Neural crest cell (in vitro differentiated cells): ENCODE results near the gene WDR41. TPM values are rescaled to one million over a fixed set of nuclear protein-coding genes. Genes with fewer than 3 reads are reported as not detected.

Source experiments
- DNase-seq: peaks from one replicate; pipeline ENCODE4 v3.0.0; 2021; ENCODE audit warnings: low read depth, mixed read lengths, low spot score
- H3K27ac Mint-ChIP-seq: one replicate; pipeline ENCODE4 v1.8.0; 2021; ENCODE audit warnings: mild to moderate bottlenecking, mixed read lengths; ENCODE audit not compliant: unreplicated experiment
- H3K27me3 Mint-ChIP-seq: 2 replicates; pipeline ENCODE4 v1.8.0; 2021; ENCODE audit warnings: low read depth, mild to moderate bottlenecking, mixed read lengths
- H3K36me3 Mint-ChIP-seq: 2 replicates; pipeline ENCODE4 v1.8.0; 2021; ENCODE audit warnings: low read depth, mild to moderate bottlenecking, mixed read lengths
- H3K4me1 Mint-ChIP-seq: 2 replicates; pipeline ENCODE4 v1.8.0; 2021; ENCODE audit warnings: mixed read lengths
- H3K4me3 Mint-ChIP-seq: one replicate; pipeline ENCODE4 v1.8.0; 2021; ENCODE audit warnings: mild to moderate bottlenecking, mixed read lengths
- H3K9me3 Mint-ChIP-seq: 2 replicates; pipeline ENCODE4 v1.8.0; 2021; ENCODE audit warnings: mixed read lengths
- CTCF ChIP-seq: fragments of 200-600 bp; sonication (generic); conservative IDR thresholded peaks from 2 replicates; pipeline ENCODE4 v1.5.0; 2021; ENCODE audit warnings: antibody characterized with exemption, mild to moderate bottlenecking
- total RNA-seq: library from RNA; stranded (reverse); gene quantifications from 2 replicates; pipeline ENCODE4 v1.2.1, GENCODE V29; 2021

The WDR41 gene
- total RNA-seq, 1 donor from 2014 or later: 57.5 TPM

GRCh38 chr5:77454123-77454522 lies 38.0 kb downstream of the WDR41 start:
- no peak for DNase-seq
- Mint-ChIP-seq H3K36me3 (peaks cover 11% of the 10 kb centered on the region), H3K27ac (no peak overlapping the region), H3K9me3 (no peaks in the 10 kb centered on the region), H3K27me3 (no peaks in the 10 kb centered on the region), H3K4me1 (no peaks in the 10 kb centered on the region), H3K4me3 (no peak overlapping the region)
- TF ChIP-seq CTCF: no peak

- TF ChIP-seq CTCF: no peak
- Mint-ChIP-seq H3K36me3 (peaks cover 22% of the 10 kb centered on the region), H3K4me1 (no peaks in the 10 kb centered on the region), H3K27me3 (no peaks in the 10 kb centered on the region), H3K9me3 (peaks cover 4% of the 10 kb centered on the region), H3K4me3 (no peak overlapping the region), H3K27ac (no peak overlapping the region)
- no peak for DNase-seq
Observed at GRCh38 chr5:77452351-77452750, 39.8 kb downstream of the WDR41 start.

- peak overlapping the region; percentile 29 for H3K27ac Mint-ChIP-seq
Observed at GRCh38 chr5:77449981-77450380, 42.1 kb downstream of the WDR41 start.

GRCh38 chr5:77449277-77449676 lies 42.8 kb downstream of the WDR41 start:
- Mint-ChIP-seq H3K27ac (no peak overlapping the region), H3K4me3 (no peak overlapping the region), H3K4me1 (peaks cover 3% of the 10 kb centered on the region), H3K9me3 (peaks cover 15% of the 10 kb centered on the region), H3K36me3 (peaks cover 47% of the 10 kb centered on the region), H3K27me3 (no peaks in the 10 kb centered on the region)
- TF ChIP-seq CTCF: no peak
- no peak for DNase-seq

More at GRCh38 chr5:77449981-77450380, 42.1 kb downstream of the WDR41 start:
- peaks cover 43% of the 10 kb centered on the region for H3K36me3 Mint-ChIP-seq
- no peak for DNase-seq
- H3K9me3 Mint-ChIP-seq: peaks cover 15% of the 10 kb centered on the region
- H3K27me3 Mint-ChIP-seq: no peaks in the 10 kb centered on the region
- no peak overlapping the region for H3K4me3 Mint-ChIP-seq
- TF ChIP-seq CTCF: no peak
- peaks cover 3% of the 10 kb centered on the region for H3K4me1 Mint-ChIP-seq

GRCh38 chr5:77448831-77449230 lies 43.3 kb downstream of the WDR41 start:
- H3K4me1 Mint-ChIP-seq: peaks cover 3% of the 10 kb centered on the region
- peaks cover 15% of the 10 kb centered on the region for H3K9me3 Mint-ChIP-seq
- TF ChIP-seq CTCF: no peak
- no peak overlapping the region for H3K27ac Mint-ChIP-seq
- H3K36me3 Mint-ChIP-seq: peaks cover 48% of the 10 kb centered on the region
- H3K4me3 Mint-ChIP-seq: no peak overlapping the region
- no peaks in the 10 kb centered on the region for H3K27me3 Mint-ChIP-seq
- no peak for DNase-seq

GRCh38 chr5:77444356-77444755 lies 47.8 kb downstream of the WDR41 start:
- Mint-ChIP-seq H3K4me3 (no peak overlapping the region), H3K36me3 (peaks cover 43% of the 10 kb centered on the region), H3K4me1 (peaks cover 3% of the 10 kb centered on the region), H3K27ac (no peak overlapping the region), H3K27me3 (no peaks in the 10 kb centered on the region), H3K9me3 (peaks cover 15% of the 10 kb centered on the region)
- no peak for DNase-seq
- TF ChIP-seq CTCF: no peak
